GM18951 (cell line): Measurements from ENCODE around the gene C22orf31.

Experiments used
- POLR2A ChIP-seq: IDR thresholded peaks from 4 replicates; pipeline ENCODE4 v1.6.1; 2011; ENCODE audit warnings: mild to moderate bottlenecking; ENCODE audit not compliant: insufficient read length, insufficient read depth; ENCODE audit errors: extremely low read depth
- in situ Hi-C: fragments of 300-500 bp; cut with MboI; formaldehyde crosslinking; loops from one replicate; pipeline ENCODE4 v1.12.0; 2022; ENCODE audit warnings: low sequenced_read_pairs, mixed read lengths, inconsistent platforms; ENCODE audit not compliant: unreplicated experiment

C22orf31 gene

DNA sequence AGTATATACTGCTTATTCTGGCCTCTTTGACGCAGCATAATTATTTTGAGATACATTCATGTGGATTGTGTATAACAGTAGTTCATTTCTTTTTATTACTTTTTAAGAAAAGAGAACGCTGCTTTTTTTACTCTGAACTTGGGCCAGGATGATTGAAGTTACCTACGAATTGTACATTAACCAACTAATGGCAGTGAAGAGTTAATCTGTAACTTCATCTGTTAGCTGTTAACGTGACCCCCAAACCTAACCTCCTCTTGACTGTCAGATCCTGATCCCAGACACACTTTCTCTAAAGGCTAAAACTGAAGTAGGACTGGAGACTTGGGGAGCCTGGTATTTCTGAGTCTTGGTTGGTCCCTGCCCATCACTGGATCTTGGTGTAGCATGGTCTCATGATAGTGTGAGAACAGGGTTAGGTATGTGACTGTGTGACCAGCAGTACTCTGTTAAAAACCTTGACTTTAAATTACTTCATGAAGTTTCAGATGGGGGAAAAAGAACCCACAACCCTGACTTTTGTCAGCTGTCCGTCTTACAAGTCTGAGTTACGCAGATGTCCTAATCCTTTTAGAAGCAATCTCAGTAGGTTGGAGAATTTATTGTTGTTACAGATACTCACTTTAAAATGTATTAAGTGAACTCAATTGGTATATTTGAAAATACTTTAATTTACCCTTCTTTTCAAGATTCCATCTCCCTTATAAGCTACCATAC is 39.4 kb downstream of the C22orf31 start:
- TF ChIP-seq POLR2A: no peak
- in situ Hi-C loops: no loop called here

DNA sequence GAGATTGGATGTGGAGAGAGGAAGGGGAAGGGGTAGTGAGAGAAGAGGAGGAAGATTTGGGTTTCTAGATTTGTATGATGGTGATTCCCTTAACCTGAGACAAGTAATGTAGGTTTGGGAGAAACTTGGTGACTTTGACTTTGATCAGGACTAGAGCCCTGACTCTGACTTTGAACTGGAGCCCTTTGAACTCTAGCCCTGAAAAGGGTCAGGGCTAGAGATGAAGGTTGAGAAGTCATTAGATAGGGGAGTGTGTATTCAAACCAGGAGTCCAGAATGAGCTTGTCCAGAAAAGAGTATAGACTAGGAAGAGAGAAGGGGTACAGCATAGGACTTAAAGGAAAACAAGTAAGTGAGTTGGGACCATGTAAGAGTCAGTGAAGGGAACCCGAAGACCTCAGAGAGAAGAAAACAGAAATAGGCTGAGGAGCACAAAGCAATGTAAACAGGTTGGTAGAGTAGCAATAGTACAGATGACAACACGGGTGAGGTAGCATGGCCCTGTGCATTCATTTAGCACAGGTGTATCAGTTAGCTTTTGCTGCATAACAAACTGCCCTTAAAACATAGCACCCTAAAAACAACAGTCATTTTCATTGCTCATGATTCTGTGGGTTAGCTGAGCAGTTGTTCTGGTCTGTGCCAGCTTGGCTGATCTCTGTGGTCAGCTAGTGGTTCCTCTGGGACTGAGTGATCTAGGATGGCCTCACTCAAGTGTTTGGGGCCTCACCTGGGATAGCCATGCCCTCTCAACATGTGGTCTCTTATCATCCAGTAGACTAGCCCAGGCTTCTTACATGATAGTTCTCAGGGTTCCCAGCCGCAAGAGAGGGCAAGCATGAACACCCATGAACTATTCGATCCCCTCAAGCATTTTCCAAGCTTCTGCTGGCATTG is 43.1 kb downstream of the C22orf31 start:
- no peak for TF ChIP-seq POLR2A
- in situ Hi-C loops: no loop called here

DNA sequence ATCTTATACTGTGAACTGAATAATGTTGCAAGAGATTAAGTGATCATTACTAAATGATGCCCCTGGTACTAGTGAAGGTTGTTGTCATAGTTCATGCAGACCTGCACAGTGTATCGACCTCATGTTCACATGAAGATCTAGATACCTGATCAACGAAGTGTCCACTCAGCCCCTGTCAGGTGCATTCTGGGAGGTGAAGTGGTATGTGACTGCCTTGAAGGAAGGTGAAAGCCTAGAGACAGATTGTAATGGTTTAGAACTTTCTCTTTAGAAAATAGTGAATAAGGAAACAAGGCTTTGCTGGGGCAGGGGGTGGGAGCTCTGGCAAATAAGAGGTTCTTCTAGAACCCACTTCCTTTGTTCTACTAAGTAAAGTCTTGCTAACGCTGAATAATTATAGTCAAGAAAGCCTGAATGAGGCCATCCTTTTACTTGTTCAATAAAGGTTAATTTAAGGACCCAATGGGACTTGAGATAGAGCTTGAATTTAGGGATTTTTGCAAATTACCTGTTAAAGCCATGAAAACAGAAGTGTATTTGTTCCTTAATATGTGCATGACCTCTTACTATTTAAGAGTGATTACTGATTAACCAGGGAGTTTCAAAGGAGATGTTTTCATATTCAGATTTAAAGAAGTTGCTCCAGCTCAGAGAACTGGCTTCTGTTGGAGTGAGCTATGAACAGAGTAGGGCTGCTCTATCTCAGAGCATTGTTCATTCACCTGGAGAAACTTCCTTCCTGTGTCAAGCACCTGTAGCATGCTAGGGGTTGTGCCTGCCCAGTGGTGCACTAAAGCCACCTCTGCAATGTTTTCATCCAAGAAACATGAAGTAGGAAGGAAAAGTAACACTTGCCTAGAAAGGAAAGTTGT is 45.3 kb downstream of the C22orf31 start:
- in situ Hi-C loops: no loop called here
- TF ChIP-seq POLR2A: no peak

DNA sequence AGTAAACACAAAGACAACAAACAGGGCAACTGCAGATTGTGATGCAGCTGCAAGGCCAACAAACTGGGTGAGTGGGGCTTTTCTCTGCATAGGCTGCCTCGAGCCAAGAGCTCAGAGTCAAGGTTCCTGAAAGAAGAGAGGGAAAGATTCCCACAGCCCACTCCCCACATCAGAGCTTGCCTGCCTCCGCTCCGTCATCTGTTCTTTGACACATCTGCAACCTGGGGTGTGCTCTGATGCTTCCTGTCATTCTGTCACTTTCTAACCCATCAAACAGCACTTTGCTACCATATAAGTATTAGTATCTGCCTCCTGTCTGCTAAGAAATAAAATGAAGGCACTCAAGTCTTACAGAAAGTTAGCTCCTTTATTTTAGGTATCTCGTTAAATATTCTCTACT is 46.9 kb downstream of the C22orf31 start:
- in situ Hi-C loops: no loop called here
- no peak for TF ChIP-seq POLR2A

DNA sequence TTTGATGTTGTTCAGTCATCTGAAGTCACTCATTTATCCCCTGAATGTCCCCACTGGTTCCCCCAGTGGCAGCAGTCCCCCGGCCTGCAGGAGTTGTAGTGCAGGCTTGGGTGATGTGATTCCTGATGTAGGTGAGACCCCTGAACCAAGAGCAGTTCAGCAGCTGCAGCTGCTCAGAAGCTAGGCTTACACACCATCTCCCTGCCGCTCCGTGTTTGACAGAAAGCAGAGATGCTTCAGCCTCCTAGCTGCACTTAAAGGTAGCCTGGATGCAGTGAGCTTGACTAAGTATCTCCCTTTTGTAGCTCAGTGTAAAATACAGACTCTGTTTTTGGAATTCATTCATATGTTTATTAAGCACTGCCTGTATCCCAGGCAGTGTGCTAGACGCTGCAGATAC is 47.3 kb downstream of the C22orf31 start:
- in situ Hi-C loops: no loop called here
- TF ChIP-seq POLR2A: no peak

DNA sequence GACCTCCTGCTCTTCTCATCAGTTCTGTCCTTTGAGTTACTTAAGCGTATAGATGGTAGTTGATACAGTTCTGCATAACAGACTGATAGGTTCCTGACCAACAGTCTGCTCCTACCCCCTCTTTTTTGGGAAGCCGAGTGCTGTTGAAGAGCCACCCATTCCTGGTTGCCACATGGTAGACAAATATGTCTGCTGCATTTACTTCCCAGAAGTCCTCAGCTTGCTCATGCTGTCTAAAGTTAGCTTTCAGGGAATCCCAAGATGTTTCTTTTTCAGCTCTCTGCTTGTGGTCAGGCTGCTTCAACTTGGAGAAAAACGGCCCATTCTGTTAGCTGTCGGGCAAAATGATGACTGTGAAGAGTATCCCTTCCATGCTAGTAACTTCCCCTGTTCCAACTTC is 48.7 kb downstream of the C22orf31 start:
- in situ Hi-C loops: no loop called here
- TF ChIP-seq POLR2A: no peak

DNA sequence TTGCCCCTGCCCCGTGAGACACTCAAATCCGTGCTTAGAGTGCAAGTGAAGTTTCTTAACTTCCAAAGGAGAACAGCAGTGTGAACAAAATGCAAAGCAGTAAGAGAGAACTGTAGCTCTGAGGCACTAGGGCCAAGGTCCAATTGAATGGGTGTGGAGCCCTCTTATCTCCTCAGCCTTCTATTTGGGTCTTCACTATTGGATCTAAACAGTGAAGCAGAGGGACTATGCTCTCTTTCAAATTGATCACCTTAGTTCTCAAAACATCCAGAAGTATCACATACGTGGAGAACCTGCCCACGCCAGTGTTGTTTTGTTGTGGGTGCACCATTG is 49.6 kb downstream of the C22orf31 start:
- in situ Hi-C loops: no loop called here
- TF ChIP-seq POLR2A: no peak

DNA sequence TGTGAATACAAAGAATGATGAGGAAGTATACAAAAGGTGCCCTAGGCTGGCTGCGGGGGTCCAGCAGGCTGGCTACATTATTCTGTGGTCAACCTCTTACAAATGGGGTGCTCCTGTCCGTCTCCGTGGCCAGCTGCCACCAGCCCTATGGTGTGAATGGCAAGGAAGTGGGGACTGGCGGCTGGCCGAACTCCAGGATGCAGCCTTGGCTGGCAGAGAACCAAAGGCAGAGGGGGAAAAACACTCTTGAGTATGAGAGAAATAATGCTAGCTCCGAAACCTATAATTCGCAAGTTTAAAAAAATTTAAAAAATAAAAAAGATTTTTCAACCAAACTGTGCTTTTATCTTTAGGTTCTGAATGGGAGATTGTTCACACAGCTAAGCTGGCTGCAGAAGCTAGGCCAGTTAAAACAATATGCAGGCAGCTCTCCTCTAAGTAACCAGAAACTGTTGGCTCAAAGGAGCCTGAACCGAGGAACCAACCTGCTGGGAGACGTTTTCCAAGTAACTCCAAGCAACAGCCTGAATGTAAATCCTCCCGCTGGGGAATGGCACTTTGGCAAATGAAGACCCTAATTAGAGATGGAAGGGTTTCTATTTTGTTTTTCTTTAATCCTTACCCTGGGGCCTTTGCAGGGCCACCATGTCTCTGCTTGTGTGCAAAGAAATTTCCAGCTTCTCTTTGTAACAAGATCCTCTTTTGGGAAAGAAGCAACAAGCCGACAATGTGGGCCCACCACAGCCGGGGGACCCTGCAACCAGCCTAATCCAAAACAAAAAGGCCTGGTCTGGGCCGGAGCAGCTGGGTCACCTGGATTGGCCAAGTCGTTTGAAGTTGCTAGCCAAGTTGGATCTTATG is 50.2 kb downstream of the C22orf31 start:
- TF ChIP-seq POLR2A: no peak
- in situ Hi-C loops: no loop called here

DNA sequence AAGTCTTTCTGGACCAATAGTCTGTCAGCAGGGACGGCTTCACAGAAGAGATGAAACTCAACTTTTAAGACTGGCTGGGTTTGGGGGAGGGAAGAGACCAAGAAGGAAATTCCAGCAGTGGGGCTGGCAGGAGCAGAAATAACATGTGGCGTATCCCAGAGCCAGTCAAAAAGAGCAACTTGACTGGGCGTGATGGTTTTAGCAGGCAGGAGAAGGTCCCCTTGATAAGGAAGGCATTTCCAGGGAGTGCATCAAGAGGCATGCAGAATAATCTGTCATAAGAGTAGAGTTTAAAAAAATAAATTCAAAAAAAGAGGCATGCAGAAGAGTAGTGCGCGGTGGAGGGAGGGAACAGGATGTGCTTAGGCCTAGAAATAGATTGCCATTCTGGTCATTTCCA is 52.5 kb downstream of the C22orf31 start:
- in situ Hi-C loops: no loop called here
- TF ChIP-seq POLR2A: no peak
